Stimulated activated naive CD8-positive, alpha-beta T cell treated with anti-CD3 and anti-CD28 coated beads, Interleukin-15, Interleukin-2, amounts not matched to agents 100 U/mL and 50 U/mL, for 24 hours (primary cell): ENCODE results near the gene ASCL2.

ENCODE experiments used
- ATAC-seq: fragments of 150-1000 bp; cut with Tn5 transposase; one replicate; pipeline ENCODE4 v1.10.0; 2021
- DNase-seq: peaks from one replicate; pipeline ENCODE4 v3.0.0; 2021

The ASCL2 gene

DNA sequence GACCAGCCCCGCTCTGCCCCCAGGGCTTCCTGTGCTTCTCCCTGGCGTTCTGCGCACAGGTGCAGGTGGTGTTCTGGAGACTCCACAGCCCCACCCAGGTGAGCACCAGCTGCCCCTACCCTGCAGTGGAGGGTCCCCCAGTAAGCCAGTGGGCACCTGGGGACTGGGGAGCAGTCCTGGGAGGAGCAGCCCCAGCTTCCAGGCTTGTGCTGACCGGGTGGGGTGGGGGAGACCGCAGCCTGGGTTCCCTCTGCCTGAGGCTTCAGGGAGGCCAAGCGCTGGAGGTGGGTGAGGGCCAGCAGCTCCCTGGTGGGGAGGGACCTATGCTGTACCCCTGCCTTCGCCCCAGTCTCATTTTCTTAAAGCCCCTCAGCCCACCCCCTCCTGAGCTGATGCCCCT is 38.3 kb upstream of the ASCL2 start:
- ATAC-seq, result no peak
- DNase-seq, result no peak

DNA sequence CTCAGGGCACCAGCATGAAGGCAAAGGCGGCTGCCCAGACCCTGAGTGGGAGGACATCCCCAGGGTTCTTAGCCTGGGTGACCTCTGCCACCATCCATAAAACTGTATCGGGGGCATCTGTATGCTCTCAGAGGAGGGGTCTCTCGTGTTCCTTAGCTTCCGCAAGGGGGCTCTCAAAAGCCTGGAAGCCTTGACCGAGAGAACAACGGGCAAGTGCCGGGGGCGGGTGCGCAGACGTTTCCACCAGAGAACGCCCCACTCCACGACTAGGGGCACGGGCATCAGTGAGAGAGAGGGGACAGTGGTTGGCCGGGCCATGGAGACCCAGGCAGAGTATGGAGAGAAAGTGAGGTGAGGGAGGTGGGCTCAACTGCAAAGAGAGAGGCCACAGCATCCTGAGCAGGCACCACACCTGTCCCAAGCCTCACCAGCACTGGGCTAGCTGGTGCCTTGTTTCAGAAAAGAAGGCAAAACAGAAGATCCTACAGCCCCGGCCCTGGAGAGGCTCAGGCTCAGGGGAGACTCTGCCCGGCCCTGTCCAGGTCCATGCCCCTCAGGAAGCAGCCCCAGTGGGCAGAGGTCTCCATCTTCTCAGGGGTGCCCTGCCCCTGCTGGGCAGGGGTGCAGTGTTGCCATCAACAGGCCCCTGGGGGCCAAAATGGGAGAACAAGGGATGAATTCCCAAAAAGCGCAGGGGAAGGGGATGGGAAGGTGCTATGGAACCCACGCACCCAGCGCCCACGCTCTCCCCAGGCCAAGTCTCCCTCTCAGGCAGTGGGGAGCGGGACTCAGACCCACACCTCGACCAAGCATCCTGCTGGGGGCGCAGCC is 37.3 kb upstream of the ASCL2 start:
- ATAC-seq (no peak), DNase-seq (no peak)

DNA sequence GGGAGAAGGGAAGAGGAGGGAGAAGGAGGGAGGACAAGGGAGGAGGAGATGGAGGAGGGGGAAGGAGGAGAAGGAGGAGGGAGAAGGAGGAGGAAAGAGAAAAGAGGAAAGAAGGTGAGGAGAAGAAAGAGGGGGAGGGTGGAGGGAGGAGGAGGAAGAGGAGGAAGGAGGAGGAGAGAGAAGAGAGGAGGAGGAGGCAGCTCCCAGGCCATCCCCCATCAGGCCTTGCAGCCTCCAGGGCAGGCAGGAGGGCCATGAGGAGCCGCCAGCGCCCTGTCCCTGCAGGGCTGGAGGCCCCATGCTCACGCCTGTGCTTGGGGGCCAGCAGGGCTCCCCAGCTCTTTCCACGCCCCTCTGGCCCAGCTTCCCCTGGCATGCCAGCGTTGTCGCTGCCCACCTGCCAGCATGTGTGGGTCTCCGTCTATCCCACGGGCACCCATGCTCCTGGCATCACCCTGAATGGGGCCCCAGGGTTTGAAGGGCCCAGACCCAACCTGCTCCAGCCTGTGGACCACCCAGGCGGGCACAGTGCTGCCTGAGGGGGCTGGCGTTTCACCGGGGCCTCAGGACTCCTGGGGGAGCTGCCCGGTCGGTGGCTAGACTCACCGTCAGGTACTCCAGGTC is 36.6 kb upstream of the ASCL2 start:
- ATAC-seq, result no peak
- no peak for DNase-seq

DNA sequence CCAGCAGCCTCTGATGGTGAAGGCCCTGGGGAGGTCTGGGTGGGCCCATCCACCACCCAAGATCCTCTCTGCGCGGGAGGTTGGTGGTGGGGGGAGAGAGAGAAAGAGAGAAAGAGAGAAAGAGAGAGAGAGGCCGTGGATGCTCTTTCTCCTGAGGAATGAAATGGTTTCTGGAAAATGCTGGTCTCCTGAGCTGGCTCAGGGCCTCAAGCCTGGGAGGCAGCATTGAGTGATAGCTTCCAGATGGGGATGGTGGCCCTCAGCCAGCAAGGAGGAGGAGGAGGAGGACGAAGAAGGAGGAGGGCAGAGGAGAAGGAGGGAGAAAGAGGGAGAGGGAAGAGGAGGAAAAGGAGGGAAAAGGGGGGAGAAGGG is 36.0 kb upstream of the ASCL2 start:
- DNase-seq (no peak), ATAC-seq (no peak)

DNA sequence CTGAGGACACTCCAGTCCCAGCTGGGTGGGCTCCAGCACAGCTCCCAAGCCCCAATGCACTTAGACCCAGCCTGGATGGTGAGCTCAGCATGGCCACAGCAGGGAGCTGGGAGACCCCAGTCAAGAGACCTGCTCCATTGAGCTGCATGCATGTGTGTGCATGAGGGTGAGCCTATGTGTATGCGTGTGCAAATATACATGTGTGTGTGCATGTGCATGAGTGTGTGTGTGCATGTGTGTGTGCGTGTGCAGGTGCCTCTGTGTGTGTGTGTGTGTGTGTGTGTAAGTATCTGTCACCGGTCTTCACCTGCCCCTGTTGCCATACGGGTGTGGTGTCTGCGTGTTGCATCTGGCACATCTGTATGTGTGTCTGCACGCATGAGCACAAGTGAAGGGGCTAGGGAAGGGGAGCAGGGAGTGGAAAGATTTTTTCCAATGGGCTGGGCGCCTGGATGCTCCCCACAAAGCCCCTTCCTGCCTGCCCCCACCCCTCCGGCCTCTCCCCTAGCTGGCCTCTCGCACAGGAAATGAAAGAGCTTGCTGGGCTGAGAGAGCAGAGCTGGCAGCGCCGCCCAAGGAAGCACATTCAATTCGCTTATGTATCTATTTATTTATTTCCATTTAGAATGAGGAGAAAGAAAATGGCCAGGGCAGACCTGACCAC is 35.5 kb upstream of the ASCL2 start:
- no peak for ATAC-seq

DNA sequence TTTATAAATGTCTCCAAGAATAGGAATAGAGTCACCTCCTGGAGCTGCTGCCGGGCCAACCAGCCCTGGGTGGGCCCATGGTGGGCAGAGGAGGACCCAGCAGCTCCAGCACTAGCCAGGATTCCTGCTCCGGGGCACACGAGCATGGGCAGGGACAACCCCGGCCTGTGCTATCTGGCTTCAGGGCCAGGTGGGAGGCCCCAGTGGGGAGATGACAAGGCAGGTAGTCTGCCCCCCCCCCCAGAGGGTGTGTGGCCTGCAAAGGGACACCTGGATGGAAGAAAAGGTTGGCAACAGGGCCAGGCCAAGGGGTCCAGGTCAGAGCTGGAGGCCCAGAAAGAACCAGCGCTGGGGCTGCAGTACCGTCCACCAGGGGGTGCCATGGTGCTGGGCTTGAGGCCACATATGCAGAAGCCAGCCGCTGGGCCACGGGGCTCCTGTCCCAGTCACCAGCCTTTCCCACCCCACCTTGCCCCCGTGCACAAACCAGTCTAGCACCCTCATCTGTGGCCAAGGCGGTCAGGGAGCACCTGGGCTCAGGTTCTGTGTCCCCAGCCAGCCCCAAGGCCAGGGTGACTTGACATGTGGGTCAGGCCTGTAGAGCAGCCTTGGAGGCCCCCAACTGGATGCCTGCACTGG is 34.9 kb upstream of the ASCL2 start:
- peak; percentile 41 for ATAC-seq

More for the DNA sequence above, 35.5 kb upstream of the ASCL2 start:
- peak; percentile 39 for DNase-seq

DNA sequence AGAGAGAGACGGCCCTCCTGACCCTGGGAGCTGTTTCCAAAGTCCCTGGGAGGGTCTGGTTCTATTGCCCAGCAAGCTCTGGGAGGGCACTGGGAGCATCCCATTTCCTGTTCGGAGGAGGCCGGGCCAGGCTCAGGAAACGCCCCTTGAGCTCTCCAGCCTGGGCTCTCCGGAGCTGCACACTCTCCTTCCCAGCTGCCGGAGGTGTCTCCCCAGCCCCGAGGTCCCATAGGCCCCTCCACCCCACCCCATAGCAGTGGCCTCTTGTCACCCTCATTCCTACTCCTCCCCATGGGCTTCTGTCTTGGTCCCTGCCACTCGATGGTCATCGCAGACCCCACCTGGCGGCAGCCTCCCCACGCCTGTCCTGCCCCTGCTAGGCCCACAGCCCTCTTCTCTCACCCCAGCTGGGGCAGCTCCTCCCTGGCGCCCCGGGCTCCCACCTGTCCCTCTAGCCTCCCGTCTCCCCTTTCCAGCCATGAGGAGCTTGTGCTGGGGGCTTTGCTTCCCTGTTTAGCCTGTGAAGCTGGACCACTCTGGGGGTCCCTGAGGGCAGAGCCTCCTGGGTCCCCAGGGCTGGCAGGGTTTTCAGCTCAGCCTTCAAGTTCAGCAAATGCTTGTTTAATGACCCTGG is 34.2 kb upstream of the ASCL2 start:
- no peak for ATAC-seq
- DNase-seq, result no peak

More for the DNA sequence above, 34.9 kb upstream of the ASCL2 start:
- peak; percentile 95 for DNase-seq

DNA sequence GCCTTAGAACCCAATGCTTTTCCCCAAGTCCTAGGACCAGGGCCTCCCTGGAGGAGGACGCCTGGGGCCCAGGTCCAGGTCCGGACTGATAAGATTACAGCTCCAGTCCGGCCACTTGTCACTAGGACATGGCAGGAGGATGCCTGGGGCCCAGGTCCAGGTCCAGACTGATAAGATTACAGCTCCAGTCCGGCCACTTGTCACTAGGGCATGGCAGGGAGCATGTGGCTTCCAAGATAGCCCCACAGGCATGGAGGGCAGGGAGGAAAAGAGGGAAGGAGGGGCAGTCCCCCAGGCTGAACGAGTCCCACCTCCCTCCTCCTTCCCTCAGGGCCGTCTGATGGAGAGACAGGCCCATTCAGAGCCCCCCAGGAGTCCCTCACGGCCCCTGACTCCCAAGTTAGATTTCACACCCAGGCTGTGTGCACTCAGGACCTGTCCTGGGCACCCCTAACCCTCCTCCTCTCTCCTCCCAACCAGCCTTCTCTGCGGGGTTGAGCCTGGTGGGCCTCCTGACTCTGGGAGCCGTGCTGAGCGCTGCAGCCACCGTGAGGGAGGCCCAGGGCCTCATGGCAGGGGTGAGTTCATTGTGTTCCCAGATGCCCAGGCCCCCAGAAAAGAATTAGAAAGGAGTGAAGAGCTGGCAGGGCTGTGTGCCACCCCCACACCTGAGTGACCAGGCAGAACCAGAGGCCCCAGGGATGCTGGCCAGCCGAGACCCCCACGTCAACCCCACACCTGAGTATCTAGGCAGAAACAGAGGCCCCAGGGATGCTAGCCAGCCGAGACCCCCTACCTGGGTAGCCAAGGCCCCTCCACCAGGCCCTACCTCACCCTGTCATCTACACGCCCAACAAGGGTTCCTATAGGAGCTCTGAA is 33.5 kb upstream of the ASCL2 start:
- ATAC-seq (no peak), DNase-seq (no peak)

DNA sequence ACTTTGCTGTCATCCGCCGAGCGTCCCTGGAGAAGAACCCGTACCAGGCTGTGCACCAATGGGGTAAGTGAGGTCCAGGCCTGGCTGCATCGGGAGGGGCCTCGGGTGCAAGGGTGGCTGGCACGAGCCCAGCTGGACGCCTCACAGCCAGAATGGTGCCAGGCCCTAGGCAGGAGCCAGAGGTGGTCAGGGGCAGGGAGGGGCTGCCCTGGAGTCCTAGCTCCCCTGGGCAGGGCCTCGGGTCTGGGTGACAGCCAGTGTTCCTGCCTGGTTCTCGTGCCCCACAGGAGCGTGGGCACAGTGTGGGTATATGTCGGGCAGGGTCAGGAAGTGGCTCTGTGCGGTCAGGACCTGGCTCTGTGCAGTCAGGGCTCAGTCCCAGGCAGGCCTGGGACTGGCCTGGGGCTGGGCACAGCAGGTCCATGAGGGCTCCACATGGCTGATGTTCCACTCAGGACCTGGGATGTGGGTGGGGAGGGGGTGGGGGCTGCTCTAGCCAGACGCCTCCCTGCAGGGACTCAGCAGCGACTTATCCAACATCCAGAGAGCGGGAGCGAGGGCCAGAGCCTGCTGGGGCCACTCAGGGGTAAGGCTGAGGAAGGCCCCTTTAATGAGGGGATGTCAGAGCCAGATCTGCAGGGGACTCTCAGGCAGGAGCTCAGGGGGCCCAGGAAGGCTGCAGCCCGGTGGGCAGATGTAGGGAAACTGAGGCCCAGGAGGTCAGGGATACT is 32.7 kb upstream of the ASCL2 start:
- DNase-seq (no peak), ATAC-seq (no peak)

DNA sequence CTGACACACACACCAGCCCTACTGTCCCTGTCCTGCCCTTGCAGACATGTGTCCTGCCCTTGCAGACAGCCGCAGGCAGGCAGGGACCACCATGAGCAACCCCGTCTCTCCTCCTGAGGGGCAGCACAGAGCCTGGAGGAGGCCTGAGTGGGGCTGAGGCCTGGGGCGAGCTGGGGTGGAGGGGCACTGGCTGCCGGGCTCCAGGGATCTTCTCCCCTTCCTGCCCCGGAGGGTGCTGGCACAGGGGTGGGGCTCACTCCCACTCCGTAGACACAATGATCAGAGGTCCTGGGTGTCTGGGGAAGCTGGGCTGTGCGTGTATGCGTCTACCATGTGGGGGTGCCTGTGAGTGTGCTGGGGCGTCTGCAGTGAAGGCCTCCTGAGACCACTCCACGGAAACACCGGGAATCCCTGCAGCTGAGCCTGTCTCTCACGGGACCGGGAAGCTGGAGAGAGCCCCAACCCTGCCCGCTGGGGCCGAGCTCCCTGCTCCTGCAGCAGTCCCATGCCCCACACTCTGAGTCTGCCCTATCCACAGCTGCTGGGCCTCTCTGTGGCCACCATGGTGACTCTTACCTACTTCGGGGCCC is 32.0 kb upstream of the ASCL2 start:
- peak; percentile 48 for DNase-seq
- peak; percentile 15 for ATAC-seq

DNA sequence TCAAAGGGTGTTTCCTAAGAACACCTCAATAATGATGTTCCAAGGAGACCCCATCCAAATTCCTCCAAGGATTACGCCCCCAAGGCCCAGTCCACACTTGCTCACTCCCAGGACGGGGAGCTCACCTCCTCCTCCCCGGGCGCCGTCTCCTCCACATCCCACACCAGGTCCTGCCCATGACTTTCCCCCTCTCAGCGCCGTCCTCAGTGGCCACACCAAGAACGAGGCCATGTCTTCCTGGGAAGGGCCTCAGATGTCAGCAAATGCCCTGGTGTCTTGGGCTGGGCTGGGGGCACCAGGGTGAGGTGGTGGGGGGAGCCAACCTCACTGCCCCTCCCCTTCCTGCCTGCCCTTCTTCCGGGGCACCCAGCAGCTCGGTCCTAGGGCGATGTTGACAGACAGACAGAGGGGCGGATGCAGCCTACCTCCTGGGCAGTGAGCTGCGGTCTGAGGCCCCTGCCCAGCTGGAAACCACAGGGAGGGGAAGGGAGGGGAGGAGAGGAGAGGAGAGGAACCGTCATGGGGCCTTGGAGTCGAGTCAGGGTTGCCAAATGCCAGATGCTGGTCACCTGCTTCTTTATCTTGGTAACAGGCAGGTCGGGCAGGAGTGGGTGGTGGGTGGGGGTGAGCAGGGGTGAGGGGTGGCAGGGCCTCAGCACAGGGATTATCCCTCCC is 31.4 kb upstream of the ASCL2 start, which contains the start of the genes C11orf21 and TSPAN32:
TSS of gene C11orf21 (minus strand) at position 288 of the 675 bp plus-strand sequence. CDS start at position 178, 110 bp downstream.
TSS of gene TSPAN32 (plus strand) at position 383 of the 675 bp plus-strand sequence. CDS start at position 520, 137 bp downstream.
- ATAC-seq (peak; percentile 58), DNase-seq (peak; percentile 69)

DNA sequence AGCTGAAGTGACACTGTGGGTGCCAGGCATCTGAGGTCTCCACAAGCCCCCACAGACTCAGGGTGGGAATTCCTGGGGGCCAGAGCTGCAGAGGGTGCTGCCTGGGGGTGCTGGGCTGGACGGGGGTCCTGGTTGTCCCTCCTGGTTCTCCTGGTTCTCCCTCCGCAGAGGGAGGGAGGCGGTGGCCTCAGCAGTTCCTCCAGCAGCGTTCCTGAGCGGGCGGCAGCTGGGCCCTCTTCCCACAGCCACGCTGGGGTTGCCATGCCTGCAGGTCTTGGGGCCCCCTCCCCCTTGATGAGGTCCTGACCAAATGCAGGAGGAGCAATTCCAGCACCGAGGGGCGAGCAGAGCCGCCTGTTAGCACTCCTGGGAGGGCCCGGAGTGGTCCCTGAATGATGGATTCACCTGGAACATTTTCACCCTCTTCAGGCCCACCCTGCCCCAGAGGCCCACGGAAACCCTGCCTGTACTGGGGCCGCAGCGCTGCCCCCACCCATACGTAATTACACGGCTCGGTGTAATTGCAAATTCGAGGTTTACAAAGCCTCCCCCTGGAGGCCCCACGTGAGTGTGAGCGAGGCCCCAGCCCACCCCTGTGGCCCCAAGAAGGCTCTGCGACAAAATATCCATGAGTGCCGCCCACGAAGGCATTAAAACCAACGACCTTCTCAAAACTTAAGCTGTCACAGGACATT is 30.7 kb upstream of the ASCL2 start:
- DNase-seq (peak; percentile 54), ATAC-seq (peak; percentile 15)

DNA sequence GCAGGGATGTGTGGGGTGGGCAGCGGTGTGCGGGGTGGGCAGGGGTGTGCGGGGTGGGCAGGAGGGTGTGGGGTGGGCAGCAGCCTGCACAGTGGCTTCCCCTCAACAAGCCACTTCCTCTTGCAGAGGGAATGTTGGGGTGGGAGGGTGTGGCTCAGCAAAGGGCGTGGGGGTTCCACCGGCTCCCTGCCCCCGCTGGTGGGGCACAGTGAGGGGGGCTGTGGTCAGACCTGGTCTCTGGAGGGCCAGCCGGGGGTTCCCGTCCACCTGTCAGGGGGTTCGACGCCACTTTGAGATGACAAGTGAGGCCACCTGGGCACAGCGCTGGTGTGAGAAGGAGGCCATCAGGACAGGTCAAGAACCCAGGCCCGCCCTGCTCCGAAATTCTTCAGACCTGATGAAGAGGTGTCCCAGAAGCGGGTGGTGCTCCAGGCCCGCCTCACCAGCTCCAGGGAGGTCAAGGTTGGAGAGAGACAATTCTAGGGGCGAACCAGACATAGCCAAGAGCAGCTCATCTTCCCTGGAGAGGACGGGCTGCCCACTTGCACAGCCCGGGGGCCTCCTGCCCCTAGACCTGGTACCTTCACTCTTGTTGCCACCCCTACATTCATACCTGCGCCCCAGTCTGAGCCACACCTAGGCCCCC is 30.0 kb upstream of the ASCL2 start:
- ATAC-seq, result no peak
- DNase-seq, result no peak

DNA sequence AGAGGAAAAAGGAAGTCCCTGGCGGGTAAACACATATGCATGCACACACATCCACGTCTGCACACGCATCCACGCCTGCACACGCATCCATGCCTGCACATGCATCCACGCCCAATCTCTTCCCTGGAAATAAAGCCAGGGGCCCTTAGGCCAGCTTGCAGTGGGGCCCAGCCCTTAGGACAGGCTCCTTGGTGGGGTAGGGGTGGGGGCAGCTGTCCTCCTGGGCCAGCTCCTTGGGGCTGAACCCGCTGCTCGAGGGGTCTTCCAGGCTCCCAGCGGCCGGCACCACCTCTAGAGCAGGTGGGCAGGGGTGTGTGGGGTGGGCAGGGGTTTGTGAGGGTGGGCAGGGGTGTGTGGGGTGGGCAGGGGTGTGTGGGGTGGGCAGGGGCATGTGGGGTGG is 29.4 kb upstream of the ASCL2 start:
- DNase-seq, result no peak
- no peak for ATAC-seq

DNA sequence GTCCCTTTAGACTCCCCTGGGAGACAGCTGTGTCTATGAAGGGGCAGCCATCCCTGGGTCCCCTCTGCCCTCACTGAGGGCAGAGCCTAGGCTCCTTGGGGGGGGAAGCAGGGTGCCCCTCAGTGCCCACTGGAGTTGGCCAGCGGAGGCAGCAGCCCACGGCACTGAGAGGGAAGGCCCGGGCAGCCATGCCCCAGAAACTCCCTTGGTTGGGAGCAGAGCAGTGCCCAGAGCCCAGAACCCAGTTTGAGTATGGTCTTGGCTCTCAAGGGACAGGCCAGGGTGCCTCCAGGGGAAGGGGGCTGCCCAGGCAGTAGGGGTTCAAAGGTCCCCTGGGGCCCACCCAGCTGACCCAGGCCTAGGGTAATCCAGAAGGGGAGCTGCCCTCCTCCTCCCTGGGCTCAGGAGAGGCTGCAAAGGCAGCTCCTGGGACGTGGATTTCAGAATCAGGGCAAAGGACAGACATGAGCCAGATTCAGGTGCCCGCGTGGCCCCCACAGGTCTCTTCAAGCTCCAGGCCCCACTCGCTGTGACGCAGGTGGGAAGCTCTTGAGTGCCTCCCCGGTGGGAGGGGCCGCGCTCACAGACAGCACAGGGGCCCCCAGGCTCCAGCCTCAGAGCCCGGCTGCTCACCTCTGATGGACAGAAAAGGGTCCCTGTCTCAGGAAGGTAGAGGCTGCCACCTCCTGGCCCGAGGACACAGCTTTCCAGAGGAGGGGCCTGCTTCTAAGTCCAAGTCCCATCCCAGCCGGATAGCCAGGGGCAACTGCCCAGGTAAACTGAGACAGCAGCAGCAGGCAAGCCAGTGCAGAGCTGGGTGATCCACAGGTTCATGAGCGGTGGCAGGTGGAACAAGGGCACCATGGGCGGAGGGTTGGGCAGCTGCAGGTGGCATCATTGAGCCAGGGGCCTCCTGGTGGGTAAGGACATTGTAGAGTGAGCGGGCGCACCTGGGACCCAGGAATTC is 28.7 kb upstream of the ASCL2 start:
- DNase-seq, result peak; percentile 55

DNA sequence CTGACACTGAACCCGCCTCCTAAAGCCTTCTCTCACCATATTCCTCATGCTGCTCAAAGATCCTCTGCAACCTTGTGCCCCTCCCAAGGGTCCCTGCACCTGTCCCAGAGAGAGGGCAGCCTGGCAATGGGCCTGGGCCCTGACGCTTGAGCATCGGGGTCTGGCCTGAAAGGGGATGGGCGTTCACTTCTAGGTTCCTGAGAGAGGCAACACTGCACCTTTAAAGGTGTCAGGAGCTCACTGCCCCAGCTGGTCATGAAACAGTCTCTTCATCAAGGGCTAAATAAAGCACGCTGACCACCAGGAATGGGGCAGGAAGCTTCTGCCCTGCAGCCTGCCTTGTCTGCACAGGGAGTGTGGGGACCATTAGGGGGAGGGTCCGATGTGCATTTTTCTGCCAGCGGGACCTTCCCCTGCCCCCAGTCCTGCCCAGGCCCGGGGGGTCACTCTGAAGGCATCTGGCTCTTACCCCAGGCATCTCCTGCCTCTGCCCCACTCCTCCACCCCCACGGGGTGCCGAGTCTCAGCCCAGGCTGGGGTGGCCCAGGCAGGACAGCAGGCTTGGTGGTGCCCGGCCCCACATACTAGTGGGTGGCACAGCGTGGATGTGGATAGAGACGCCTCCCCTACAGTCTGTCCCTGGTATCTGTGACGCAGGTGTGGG is 27.9 kb upstream of the ASCL2 start:
- no peak for DNase-seq
- ATAC-seq, result no peak

More for the DNA sequence above, 28.7 kb upstream of the ASCL2 start:
- ATAC-seq, result no peak
